ENCODE results near the gene TMEM164. TPM values are rescaled to one million over a fixed set of nuclear protein-coding genes. Genes with fewer than 3 reads are reported as not detected.

Gene TMEM164
- total RNA-seq, 1 experiment from 2014 or later = 8.7 TPM

- no peak for DNase-seq (ENCODE audit: low read depth)
- in situ Hi-C loops (cut with HindIII; ENCODE audit: low pct_unique_long_range_greater_than_20kb, low sequenced_read_pairs) = no loop called here
Measured at GRCh38 chrX:110000847-110001713, 1.8 kb upstream of the TMEM164 start.

- in situ Hi-C loops (cut with HindIII; ENCODE audit: low pct_unique_long_range_greater_than_20kb, low sequenced_read_pairs) = no loop called here
- DNase-seq (ENCODE audit: low read depth) = no peak
Measured at GRCh38 chrX:110001740-110002299, 1.1 kb upstream of the TMEM164 start.

GRCh38 chrX:110003167-110004156 lies 548 bp downstream of the TMEM164 start:
- in situ Hi-C loops (cut with HindIII; ENCODE audit: low pct_unique_long_range_greater_than_20kb, low sequenced_read_pairs) = no loop called here
- no peak for DNase-seq (ENCODE audit: low read depth)

- peak; percentile 14 for DNase-seq (ENCODE audit: low read depth)
- in situ Hi-C loops (cut with HindIII; ENCODE audit: low pct_unique_long_range_greater_than_20kb, low sequenced_read_pairs) = no loop called here
Measured at GRCh38 chrX:110004215-110004614, 1.3 kb downstream of the TMEM164 start.

- DNase-seq (ENCODE audit: low read depth) = no peak
- in situ Hi-C loops (cut with HindIII; ENCODE audit: low pct_unique_long_range_greater_than_20kb, low sequenced_read_pairs) = no loop called here
Measured at GRCh38 chrX:110004731-110005369, 1.9 kb downstream of the TMEM164 start.

GRCh38 chrX:110006161-110006560 lies 3.2 kb downstream of the TMEM164 start:
- DNase-seq (ENCODE audit: low read depth) = no peak
- in situ Hi-C loops (cut with HindIII; ENCODE audit: low pct_unique_long_range_greater_than_20kb, low sequenced_read_pairs) = no loop called here

- DNase-seq (ENCODE audit: low read depth) = no peak
- in situ Hi-C loops (cut with HindIII; ENCODE audit: low pct_unique_long_range_greater_than_20kb, low sequenced_read_pairs) = no loop called here
Measured at GRCh38 chrX:110006821-110007375, 4.0 kb downstream of the TMEM164 start.

GRCh38 chrX:110008011-110008635 lies 5.2 kb downstream of the TMEM164 start:
- in situ Hi-C loops (cut with HindIII; ENCODE audit: low pct_unique_long_range_greater_than_20kb, low sequenced_read_pairs) = no loop called here
- no peak for DNase-seq (ENCODE audit: low read depth)

GRCh38 chrX:110012818-110013485 lies 10.0 kb downstream of the TMEM164 start:
- in situ Hi-C loops (cut with HindIII; ENCODE audit: low pct_unique_long_range_greater_than_20kb, low sequenced_read_pairs) = no loop called here
- DNase-seq (ENCODE audit: low read depth) = no peak

GRCh38 chrX:110013968-110014367 lies 11.1 kb downstream of the TMEM164 start:
- no peak for DNase-seq (ENCODE audit: low read depth)
- in situ Hi-C loops (cut with HindIII; ENCODE audit: low pct_unique_long_range_greater_than_20kb, low sequenced_read_pairs) = no loop called here

GRCh38 chrX:110015032-110015431 lies 12.1 kb downstream of the TMEM164 start:
- no peak for DNase-seq (ENCODE audit: low read depth)
- in situ Hi-C loops (cut with HindIII; ENCODE audit: low pct_unique_long_range_greater_than_20kb, low sequenced_read_pairs) = no loop called here

GRCh38 chrX:110015915-110016314 lies 13.0 kb downstream of the TMEM164 start:
- in situ Hi-C loops (cut with HindIII; ENCODE audit: low pct_unique_long_range_greater_than_20kb, low sequenced_read_pairs) = no loop called here
- DNase-seq (ENCODE audit: low read depth) = no peak

GRCh38 chrX:110020536-110020935 lies 17.6 kb downstream of the TMEM164 start:
- in situ Hi-C loops (cut with HindIII; ENCODE audit: low pct_unique_long_range_greater_than_20kb, low sequenced_read_pairs) = no loop called here
- no peak for DNase-seq (ENCODE audit: low read depth)

GRCh38 chrX:110021258-110022022 lies 18.5 kb downstream of the TMEM164 start:
- DNase-seq (ENCODE audit: low read depth) = no peak
- in situ Hi-C loops (cut with HindIII; ENCODE audit: low pct_unique_long_range_greater_than_20kb, low sequenced_read_pairs) = no loop called here

- no peak for DNase-seq (ENCODE audit: low read depth)
Measured at GRCh38 chrX:110022599-110023448, 19.9 kb downstream of the TMEM164 start.

GRCh38 chrX:110025395-110025794 lies 22.5 kb downstream of the TMEM164 start:
- DNase-seq (ENCODE audit: low read depth) = no peak
- in situ Hi-C loops (cut with HindIII; ENCODE audit: low pct_unique_long_range_greater_than_20kb, low sequenced_read_pairs) = no loop called here

More at GRCh38 chrX:110022599-110023448, 19.9 kb downstream of the TMEM164 start:
- in situ Hi-C loops (cut with HindIII; ENCODE audit: low pct_unique_long_range_greater_than_20kb, low sequenced_read_pairs) = no loop called here
